ENCODE data around the gene SMIM26. TPM values are rescaled to one million over a fixed set of nuclear protein-coding genes. Genes with fewer than 3 reads are reported as not detected.
"Not testable (repeated sequence)": the region's sequence is repeated elsewhere in the genome, so short reads cannot be mapped to it uniquely, and the experiment has no call there.

SMIM26 gene
- total RNA-seq, result 55.7 and 56.1 TPM in 2 replicates
- long read RNA-seq, transcript SMIM26-202 (2 exons, 575 nt), result major isoform, 8 of 13 reads
- long read RNA-seq, partial matches to known transcripts, result 0 of 13 reads
- long read RNA-seq, other reads (novel, unspliced or antisense), result 1 of 13 reads

GRCh38 chr20:18566892-18567738 is at the start of gene SMIM26:
Gene SMIM26 (plus strand): TSS chr20:18567432. CDS start chr20:18567479, 47 bp downstream.
- H3K36me3 Mint-ChIP-seq (ENCODE audit: unreplicated experiment), result peaks cover 20% of the 10 kb centered on the region
- H3K27ac Mint-ChIP-seq (ENCODE audit: unreplicated experiment), result peak within 1 kb of the TSS; percentile 98
- peak within 1 kb of the TSS; percentile 95 for H3K4me3 Mint-ChIP-seq (ENCODE audit: unreplicated experiment)
- H3K27me3 Mint-ChIP-seq (ENCODE audit: unreplicated experiment), result no peaks in the 10 kb centered on the region
- peaks cover 19% of the 10 kb centered on the region for H3K4me1 Mint-ChIP-seq (ENCODE audit: unreplicated experiment)
- peaks cover 3% of the 10 kb centered on the region for H3K9me3 Mint-ChIP-seq (ENCODE audit: unreplicated experiment)
- DNase-seq (ENCODE audit: extremely low spot score, unreplicated experiment), result peak; percentile 93
- no peak for TF ChIP-seq CTCF (IDR thresholded peaks at IDR 0.05)

- not testable (repeated sequence) for H3K4me3 Mint-ChIP-seq (ENCODE audit: unreplicated experiment); H3K27ac Mint-ChIP-seq (ENCODE audit: unreplicated experiment); H3K9me3 Mint-ChIP-seq (ENCODE audit: unreplicated experiment); DNase-seq (ENCODE audit: extremely low spot score, unreplicated experiment); H3K27me3 Mint-ChIP-seq (ENCODE audit: unreplicated experiment); H3K4me1 Mint-ChIP-seq (ENCODE audit: unreplicated experiment)
- peaks cover 20% of the 10 kb centered on the region for H3K36me3 Mint-ChIP-seq (ENCODE audit: unreplicated experiment)
Observed at GRCh38 chr20:18522066-18522465, 45.2 kb upstream of the SMIM26 start.

GRCh38 chr20:18523066-18523465 is 44.2 kb upstream of the SMIM26 start:
- no peak for DNase-seq (ENCODE audit: extremely low spot score, unreplicated experiment)
- Mint-ChIP-seq H3K27ac (ENCODE audit: unreplicated experiment) (no peak overlapping the region), H3K4me3 (ENCODE audit: unreplicated experiment) (no peak overlapping the region), H3K36me3 (ENCODE audit: unreplicated experiment) (peaks cover 25% of the 10 kb centered on the region), H3K4me1 (ENCODE audit: unreplicated experiment) (peaks cover 8% of the 10 kb centered on the region), H3K9me3 (ENCODE audit: unreplicated experiment) (no peaks in the 10 kb centered on the region), H3K27me3 (ENCODE audit: unreplicated experiment) (no peaks in the 10 kb centered on the region)
- TF ChIP-seq CTCF (IDR thresholded peaks at IDR 0.05), result no peak

GRCh38 chr20:18524646-18525045 is 42.6 kb upstream of the SMIM26 start:
- Mint-ChIP-seq H3K4me1 (ENCODE audit: unreplicated experiment) (peaks cover 8% of the 10 kb centered on the region), H3K4me3 (ENCODE audit: unreplicated experiment) (no peak overlapping the region), H3K36me3 (ENCODE audit: unreplicated experiment) (peaks cover 35% of the 10 kb centered on the region), H3K9me3 (ENCODE audit: unreplicated experiment) (no peaks in the 10 kb centered on the region), H3K27me3 (ENCODE audit: unreplicated experiment) (no peaks in the 10 kb centered on the region), H3K27ac (ENCODE audit: unreplicated experiment) (peak overlapping the region; percentile 56)
- no peak for DNase-seq (ENCODE audit: extremely low spot score, unreplicated experiment)
- TF ChIP-seq CTCF (IDR thresholded peaks at IDR 0.05), result no peak

- DNase-seq (ENCODE audit: extremely low spot score, unreplicated experiment); H3K27me3 Mint-ChIP-seq (ENCODE audit: unreplicated experiment); H3K4me1 Mint-ChIP-seq (ENCODE audit: unreplicated experiment); H3K9me3 Mint-ChIP-seq (ENCODE audit: unreplicated experiment); H3K27ac Mint-ChIP-seq (ENCODE audit: unreplicated experiment); H3K4me3 Mint-ChIP-seq (ENCODE audit: unreplicated experiment): not testable (repeated sequence)
- H3K36me3 Mint-ChIP-seq (ENCODE audit: unreplicated experiment), result peaks cover 46% of the 10 kb centered on the region
Observed at GRCh38 chr20:18526761-18527160, 40.5 kb upstream of the SMIM26 start.

GRCh38 chr20:18527339-18527738 is 39.9 kb upstream of the SMIM26 start:
- no peak for TF ChIP-seq CTCF (IDR thresholded peaks at IDR 0.05)
- DNase-seq (ENCODE audit: extremely low spot score, unreplicated experiment), result no peak
- H3K4me1 Mint-ChIP-seq (ENCODE audit: unreplicated experiment), result peaks cover 8% of the 10 kb centered on the region
- H3K36me3 Mint-ChIP-seq (ENCODE audit: unreplicated experiment), result peaks cover 52% of the 10 kb centered on the region
- no peaks in the 10 kb centered on the region for H3K27me3 Mint-ChIP-seq (ENCODE audit: unreplicated experiment)
- no peak overlapping the region for H3K27ac Mint-ChIP-seq (ENCODE audit: unreplicated experiment)
- no peaks in the 10 kb centered on the region for H3K9me3 Mint-ChIP-seq (ENCODE audit: unreplicated experiment)
- no peak overlapping the region for H3K4me3 Mint-ChIP-seq (ENCODE audit: unreplicated experiment)

Measured in osteocyte (in vitro differentiated cells).